ENCODE data around the gene CST6.

Gene CST6

DNA sequence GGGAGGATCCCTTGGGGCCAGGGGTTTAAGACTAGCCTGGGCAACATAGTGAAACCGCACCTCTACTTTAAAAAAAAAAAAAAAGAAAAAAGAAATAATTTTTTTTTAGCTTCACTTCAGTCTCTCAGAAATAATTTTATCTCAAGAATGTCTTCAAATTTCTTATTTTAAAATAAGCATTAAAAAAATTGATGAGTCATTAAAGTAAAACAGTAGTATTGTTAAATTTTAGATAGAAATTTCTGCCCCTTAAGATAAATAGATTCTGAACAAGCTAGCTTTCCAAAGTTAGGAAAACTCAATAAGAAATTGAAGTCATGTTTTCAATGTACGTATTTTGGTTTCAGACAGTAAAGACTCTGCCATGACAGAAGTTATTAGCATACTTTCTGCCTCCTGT, 50.6 kb downstream of the CST6 start:
- in situ Hi-C loops (cut with MboI; ENCODE audit: low sequenced_read_pairs, unreplicated experiment), result no loop called here
- DNase-seq (ENCODE audit: low spot score), result no peak
- TF ChIP-seq, protein P1, sequence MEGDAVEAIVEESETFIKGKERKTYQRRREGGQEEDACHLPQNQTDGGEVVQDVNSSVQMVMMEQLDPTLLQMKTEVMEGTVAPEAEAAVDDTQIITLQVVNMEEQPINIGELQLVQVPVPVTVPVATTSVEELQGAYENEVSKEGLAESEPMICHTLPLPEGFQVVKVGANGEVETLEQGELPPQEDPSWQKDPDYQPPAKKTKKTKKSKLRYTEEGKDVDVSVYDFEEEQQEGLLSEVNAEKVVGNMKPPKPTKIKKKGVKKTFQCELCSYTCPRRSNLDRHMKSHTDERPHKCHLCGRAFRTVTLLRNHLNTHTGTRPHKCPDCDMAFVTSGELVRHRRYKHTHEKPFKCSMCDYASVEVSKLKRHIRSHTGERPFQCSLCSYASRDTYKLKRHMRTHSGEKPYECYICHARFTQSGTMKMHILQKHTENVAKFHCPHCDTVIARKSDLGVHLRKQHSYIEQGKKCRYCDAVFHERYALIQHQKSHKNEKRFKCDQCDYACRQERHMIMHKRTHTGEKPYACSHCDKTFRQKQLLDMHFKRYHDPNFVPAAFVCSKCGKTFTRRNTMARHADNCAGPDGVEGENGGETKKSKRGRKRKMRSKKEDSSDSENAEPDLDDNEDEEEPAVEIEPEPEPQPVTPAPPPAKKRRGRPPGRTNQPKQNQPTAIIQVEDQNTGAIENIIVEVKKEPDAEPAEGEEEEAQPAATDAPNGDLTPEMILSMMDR (IDR thresholded peaks at IDR 0.05; ENCODE audit: borderline replicate concordance, control extremely low read depth, extremely low read depth, insufficient read depth, missing control alignments), result no peak
